CMK (cell line): ENCODE measurements around the gene SETBP1.

Experiments
- DNase-seq: peaks from one replicate; pipeline ENCODE4 v3.0.0-alpha.2; 2010; ENCODE audit warnings: low read depth

SETBP1 gene

DNA sequence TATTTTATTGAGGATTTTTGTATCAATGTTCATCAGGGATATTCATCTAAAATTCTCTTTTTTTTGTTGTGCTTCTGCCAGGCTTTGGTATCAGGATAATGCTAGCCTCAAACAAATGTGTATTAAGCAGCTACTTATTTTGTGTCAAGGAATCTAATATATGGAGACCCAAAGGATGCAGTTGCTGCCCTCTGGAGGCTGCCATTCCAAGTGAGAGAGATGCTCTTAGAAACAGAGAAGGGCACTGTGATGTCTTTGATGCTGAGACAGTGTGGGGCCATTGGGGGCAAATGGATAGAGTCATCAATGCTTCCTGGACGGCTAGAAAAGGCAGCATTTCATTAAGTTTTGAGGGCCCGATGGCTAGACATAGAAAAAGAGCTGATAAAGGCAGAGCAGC, 292.6 kb downstream of the SETBP1 start:
- no peak for DNase-seq

DNA sequence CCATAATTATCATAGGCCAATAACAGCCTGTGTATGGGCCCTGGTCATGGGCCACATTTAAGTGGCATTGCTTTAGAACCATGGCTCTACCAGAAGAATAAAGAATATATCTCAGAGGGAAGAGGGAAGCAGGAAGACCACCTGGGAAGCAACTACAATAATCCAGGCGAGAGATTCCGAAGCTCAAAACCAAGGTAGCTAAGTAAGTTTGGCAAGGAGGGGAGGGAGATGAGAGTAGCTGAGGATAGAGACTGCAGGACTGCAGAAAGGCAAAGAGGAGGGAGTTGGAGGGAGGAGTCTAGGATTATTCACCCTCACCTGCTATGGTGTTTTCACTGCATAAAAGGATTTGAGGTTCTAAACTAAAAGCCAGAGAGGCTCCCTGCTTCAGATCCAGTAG, 293.5 kb downstream of the SETBP1 start:
- no peak for DNase-seq

DNA sequence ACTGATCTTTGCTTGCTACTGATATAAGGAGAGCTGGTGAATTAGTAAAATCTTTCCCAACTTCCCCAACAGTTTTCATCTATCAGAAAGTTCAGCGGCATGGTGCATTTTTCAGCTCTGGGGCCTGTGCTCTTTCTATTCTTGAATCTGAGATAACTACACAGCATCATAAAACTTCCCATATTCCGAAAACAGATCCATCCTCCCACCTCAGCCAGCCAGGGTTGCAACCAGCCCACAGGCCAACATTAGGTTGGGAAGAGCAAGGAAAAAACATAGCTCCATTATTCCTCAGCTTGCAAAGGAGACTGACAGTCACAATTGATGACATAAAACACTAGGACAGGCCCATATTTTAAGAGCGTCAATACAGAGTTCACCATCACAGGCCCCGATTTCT, 297.2 kb downstream of the SETBP1 start:
- DNase-seq, result no peak

DNA sequence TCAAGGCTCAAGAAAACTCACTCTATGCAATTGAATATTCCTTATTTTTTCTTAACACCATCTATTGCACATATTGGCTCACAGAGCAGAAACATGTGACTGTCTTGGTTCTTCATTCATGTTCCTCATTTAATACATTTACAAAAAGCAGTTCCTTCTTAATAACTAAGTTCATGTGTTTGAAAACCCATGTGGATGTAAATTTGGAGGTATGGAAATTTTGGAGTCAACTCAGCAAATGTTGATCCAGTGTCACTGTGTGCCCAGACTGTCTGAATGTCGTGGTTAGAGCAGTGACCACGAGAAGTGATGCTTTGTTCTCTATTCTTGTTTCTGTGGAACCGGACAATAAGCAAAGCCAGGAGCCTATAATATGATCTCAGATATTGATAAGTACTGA, 299.1 kb downstream of the SETBP1 start:
- DNase-seq, result no peak

DNA sequence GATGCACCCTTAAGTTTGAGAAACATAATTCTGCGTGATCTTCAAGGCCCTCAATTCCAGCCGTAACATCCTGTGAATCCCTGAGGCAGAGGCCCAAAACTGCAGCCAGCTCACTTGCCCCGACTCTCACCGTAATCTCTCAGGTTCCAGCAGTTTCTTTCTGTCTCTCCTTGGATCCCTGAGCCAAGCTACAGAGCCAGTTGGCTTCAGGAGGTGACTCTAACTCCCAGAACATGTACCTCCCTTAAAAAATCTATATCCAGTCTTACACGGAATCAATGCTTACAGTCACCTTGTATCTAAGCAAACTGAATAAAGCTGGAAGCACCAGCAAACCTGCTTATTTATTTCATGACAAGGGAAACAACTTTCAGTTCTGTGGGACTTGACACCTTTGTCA, 300.4 kb downstream of the SETBP1 start:
- DNase-seq, result no peak

DNA sequence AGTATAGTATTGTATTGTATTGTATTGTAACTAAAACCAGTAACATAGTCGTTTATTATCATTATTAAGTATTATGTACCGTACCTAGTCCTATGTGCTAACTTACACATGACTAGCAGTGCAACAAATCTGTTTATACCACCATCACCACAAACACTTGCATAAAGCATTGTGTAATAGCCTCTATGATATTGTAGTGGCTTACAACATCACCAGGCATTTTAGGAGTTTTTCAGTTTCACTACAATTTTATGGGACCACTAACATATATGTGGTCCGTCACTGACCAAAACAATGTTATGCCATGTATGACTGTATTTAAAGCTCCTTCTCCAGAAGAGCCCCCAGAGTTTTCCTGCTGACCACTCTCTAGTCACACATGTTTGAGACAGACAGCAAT, 306.2 kb downstream of the SETBP1 start:
- no peak for DNase-seq

DNA sequence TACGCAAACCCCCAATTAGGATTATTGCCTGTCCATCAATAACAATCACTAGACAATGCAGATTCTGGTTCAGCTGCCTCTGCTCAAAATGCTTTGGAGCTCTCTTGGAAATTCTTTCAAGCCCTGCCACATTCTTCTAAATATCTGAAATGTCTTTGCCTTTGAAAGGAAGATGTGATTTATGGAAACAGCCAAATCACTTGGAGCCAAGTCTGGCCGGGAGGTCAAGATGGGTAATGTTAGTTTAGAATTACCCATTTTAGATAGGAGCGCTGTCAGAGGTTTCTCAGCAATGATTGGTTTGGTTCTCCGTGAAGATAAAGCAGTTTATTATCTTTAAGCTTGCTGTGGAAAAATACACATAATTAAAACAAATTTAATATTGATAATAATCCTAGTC, 306.7 kb downstream of the SETBP1 start:
- DNase-seq, result no peak

DNA sequence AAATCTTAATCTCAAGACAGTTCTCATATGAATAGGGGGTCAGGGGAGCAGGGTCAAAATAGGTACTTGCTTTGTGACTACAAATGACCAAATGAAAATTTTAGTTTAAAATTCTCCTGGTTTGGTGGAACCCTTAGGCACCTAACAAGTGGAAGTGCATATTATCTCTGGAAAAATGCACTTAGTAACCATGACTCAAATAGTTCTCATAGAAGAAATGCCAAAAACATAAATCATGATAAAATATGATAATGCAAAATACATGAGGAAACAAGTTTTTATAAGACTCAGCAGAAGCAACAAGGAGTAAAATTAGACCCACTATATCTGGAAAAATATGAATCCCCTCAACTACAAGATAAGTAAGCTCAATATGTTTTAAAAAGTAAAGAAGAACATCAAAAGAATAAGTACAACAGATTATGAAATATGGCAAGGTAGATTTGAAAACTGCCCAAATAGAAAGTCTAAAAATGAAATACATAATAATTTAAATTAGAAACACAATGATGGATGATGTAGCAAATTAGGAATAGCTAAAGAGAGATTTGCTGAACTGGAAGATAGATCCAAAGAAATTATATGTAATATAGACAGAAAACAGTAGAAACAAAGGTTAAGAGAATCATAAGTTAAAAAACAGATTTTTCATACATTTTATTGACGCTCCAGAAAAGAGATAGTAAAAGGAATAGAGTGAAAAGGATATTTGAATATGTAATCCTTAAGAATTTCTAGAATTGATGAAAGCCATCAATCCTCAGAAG, 308.3 kb downstream of the SETBP1 start:
- DNase-seq, result no peak

DNA sequence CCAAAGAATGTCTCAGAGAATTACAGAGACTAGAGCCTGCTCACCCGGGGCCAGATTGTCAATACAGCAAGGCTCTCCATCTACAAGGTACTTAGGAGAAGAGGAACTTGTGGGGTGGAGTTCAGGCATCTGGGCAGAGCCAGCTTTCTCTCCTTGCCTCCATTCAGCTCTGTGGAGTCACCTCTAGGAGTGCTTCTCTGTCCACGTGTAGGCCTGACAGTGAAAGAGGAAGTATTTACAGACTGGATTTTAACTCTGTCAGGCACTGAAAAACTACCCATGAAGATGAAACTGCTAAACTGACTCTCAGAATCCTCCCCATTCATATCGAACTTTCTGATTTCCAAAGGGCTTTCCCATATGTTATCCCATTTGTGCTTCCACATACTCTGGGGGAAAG, 315.6 kb downstream of the SETBP1 start:
- DNase-seq, result no peak

DNA sequence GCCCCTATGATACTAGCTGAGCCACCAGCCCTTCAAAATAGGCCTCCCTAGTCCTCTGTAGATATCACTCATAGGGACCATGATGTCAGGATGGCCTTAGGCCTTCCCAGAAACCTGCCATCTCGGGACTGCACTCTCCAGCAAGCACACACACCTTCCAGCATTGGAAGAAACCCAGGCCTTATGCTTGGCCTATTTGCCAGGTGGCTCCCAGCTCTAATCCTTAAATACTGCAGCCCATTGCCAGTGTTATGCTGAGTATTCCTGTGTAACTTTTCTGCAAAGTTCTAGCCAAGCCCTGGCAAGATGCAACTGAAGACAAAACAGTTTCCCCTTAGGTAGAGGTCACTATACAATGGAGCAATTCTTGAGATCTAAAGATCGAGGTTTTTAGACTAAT, 316.5 kb downstream of the SETBP1 start:
- no peak for DNase-seq

DNA sequence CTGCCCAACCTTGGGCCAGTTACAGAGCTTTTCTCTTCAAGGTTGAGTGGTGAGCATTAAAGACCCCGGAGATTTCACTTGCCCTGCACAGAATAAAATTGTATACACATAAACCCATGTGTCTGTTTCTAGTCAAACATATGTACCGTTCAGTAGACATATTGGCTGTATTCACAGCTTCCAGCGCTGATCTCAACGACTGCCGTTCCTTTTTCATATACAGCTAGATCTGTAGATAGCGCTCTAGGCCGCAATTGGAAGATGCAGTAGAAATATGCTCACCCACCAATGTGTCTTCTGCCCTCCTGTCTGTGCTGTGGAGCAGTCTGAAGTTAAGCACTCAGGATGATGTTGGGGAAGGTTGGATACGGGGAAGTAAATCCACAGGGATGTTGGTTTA, 317.7 kb downstream of the SETBP1 start:
- no peak for DNase-seq

DNA sequence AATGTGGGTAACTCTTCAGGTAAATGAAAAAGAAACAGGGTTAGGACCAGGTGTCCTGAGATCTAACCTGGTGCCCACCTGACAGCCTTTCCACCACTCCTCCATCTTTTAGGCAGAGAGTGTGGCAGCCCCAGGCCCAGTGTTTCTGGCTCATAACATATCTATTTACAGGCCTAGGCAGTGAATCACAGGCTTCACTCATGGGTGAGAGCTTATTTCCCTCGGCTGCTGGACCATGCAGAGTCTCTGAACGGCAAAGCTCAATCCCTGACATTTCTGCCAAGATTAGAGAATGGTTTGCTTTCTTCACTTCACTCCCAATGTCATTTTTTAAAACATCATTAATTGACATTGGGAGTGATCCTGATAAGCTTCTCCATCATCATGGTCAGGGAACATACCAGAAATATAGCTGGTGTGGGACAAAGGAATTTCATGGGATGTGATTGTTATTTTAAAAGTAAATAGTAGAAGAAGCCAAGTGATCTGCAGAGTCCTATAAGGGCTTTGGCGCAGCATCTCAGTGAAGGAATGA, 323.9 kb downstream of the SETBP1 start:
- DNase-seq, result no peak

DNA sequence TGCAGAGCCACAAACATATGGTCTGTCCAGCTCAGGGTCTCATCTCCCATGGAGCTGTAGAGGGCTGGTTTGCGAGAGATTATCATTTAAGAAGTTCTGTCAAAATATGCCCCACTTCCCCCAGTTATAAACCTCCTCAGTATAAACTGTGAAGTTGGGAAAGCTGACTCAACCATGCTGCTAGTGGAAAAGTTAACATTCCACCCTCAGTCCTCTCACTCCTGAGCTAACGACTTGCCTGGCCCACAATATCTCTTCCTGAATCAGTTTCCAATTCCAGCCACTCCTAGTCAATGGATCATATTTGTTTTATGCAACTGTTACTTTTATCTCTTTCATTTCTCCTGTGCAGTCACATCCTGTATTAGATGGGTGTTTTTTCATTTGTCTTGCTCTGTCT, 326.2 kb downstream of the SETBP1 start:
- no peak for DNase-seq

DNA sequence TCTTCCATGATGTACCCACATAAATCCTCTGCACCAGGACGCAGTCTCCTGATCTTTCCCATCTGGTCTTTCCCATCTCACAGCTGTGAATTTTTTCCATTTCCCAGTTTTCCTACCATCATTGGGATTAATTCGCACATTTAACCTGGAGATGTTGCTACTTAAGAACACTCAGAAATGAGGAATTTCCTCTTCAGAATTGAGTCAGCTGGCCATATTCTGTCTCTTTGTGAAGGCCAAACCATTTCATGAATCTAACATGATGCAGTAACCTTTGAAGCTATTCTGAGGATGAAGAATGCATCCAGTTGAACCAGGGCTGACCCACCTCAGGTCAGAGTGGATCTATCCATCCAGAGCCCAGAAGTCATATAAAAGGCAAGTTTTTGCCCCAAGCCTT, 326.8 kb downstream of the SETBP1 start:
- DNase-seq, result no peak

DNA sequence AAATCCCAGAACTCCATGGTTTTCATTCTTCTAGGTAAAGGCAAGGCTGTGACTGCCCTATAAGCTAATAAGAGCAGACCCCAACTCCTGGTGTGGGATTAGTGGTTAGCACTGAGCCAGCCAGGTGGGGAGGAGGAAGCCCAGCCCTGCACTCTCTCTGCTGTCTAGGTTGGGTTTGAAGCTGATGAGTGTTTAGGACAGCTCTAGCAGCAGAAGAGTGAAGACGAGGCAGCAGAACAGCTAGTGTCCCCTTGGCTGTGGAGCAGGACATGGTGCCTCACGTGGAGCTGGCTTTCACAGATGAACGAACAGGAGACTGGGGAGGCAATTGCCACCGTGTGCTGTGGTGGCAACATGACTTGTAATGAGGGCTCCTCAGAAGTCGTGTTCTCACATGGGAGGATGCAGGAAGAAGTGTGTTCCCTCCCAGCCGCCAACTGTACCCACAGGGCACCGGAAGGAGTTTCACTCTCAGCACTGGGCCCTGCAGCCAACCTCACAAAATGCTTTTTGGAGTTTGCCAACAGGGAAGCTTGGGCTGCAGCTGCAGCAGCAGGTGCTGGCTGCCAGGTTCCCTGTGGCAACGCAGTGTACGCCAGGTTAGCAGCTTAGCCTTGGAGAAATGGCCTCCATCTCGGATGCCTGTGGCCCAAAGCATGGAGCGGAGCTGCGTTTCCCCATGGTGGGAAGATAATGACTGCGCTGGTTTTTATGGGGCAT, 328.2 kb downstream of the SETBP1 start:
- no peak for DNase-seq

DNA sequence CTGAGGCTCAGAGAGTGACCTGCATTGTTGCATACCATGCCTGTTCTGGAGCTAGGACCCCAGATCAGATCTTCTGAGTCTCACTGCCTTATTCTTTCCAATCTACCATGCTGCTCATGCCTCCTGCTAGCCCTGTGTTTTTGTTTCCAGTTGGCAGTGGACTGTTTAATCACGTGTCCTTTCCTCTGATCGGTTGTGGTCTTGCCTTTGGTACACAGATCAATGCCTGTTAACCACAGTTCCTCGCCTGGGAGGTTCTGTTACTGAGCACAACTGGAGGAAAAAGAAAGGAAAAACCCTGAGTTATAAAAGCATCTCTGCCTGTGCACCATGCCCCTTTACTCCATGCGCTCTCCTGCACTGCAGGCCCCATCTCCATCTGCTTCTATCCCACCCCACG, 329.1 kb downstream of the SETBP1 start:
- no peak for DNase-seq

DNA sequence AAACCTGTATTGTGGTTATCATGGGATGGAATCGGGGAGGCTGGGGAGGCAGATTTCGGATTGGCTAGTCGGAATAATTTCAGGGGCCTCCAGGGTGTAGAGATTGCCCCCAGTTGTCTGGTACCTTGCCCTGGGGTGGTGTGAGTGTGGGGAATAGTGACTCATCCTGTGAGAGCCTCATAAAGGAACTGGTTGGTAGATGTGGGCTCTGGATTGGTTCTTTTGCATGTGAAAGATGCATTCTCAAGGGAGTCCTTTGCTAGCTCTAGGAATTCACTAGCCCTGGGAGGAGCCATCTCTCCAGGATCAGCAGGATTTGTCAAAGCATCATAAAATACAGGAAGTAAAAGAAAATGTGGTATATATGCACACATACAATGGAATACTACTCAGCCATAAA, 331.6 kb downstream of the SETBP1 start:
- DNase-seq, result no peak

DNA sequence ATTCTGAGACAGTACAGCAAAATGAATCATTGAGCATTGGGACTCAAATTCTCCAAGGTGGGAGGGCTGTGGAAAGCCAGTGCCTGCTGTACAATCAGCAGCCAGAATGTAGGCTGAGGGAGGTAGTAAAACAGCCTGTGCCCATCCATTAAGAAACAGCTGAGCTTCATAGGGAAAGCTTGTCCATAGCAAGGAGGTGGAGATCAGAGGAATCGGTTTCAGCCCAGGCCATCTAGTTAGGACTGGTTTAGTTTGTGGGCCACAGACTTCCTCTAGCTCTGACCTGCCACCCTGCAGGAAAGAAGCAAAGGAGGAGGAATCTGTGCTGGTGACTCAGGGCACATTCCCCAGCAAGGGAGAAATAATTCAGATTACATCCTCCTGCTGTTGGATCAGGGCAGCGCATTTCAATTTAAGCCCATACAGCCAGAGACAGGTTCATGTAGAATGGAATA, 333.4 kb downstream of the SETBP1 start:
- no peak for DNase-seq

DNA sequence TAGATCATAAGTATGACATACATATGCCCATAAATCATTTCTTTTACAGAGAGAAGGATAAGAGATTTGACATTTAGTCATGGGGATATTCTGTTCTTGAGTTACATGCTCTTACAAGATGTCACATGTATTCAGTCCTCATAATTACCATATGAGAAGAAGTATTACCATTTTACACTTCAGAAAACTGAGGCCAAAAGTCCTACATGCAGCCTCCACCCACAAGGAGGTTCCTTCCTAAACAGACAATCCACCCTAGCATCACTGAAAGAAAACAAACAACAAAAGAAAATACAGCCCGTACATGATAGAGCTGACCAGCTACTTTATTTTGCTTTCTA, 335.1 kb downstream of the SETBP1 start:
- no peak for DNase-seq

DNA sequence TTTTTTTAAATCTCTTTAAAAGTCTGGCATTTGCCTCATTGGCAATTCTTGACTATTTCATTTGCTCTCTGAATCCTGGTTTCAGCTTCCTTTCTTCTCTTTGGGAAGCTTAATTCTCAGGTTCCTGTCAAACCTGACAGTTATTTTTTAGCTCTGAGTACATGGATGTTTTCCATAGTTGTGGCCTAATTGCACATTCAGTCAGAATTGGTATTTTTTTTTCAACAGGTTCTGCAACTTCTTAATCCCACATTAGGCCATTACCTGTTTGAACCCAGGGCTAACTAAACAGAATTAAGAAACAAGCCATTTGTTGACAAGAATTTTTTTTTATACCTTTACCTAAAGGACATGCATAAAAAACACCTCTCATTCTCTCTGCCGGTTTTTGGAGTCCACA, 338.8 kb downstream of the SETBP1 start:
- DNase-seq, result no peak

DNA sequence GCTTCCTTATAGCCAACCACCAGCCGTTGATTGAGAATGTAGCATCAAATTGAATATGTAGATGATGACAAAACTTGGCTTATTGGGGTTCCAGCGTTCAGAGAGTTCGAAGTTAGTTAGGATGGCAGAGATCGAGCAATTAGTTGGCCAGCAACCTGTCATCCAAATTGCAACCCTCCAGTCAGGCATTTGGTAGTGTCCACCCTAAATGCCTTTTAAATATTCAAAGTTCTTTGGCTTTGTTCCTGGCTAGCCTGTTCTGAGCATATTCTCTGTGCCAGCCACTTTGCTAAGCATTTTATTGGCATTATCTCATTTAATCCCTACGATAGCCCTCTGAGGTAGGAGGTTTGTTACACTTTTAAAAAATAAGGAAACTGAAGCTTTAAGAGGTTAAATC, 342.8 kb downstream of the SETBP1 start:
- DNase-seq, result no peak

DNA sequence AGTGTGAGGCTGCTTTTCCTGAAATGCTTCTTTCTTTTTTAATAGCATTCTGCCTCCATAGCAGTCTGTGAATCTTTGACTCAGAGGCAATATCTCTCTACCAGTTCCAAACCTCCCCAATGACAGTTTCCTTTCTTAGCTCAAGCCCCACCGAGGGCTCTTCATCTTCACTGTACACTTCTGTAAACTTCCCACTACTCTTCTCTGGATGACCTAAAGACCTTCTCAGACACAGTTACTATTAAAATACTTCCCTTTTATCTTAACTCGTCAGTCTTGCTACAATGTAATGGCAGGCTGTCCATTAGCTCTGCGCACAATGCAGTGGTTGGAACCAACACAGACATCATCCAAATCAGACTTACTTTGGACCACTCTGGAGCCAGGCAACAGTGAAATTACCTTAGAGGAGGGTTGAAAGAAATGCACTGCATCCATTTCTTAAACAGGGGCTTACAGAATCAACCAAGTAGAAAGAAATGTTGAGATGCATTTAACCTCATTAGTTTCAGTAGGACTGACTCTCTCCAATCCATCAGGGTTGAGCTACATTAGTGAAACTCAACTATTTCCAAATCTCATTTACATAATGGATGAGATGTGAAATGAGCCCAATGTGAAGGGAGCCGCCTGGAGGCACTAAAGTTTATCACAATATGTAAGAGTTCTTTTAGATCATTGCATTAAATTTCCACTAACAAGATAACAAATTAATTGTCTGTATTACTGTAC, 343.8 kb downstream of the SETBP1 start:
- DNase-seq, result no peak

DNA sequence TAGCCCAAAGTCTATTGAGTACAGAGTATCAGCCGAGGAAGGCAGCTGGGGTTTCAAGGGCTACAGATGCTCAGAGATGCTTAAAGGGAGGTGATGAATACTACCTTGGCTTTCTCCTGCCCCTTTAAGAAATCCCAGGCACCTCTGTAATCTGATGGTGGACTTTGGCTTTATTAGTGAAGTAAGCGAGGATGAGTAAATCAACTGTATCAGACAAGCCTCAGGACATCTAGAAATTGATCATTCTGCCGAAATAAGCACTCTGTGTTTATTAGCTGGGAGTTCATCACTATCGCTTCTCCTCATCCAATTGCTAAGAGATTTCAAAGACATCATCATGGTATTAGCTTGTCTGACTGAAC, 344.4 kb downstream of the SETBP1 start:
- DNase-seq, result no peak
